IMR-90 (cell line): ENCODE data around the gene ADAT1. TPM values are rescaled to one million over a fixed set of nuclear protein-coding genes. Genes with fewer than 3 reads are reported as not detected.

Experiments
- ATAC-seq: fragments of 200-7000 bp; cut with Tn5 transposase; 2 replicates; pipeline ENCODE4 v1.9.1; 2020; ENCODE audit warnings: low read depth, mild to moderate bottlenecking, moderate library complexity
- BruUV-seq: library from RNA; stranded (reverse); fragments of 400-500 nt; replicated peaks from 2 replicates; lab custom pipeline; 2021; lab: Mats Ljungman, UMichigan
- CTCF ChIA-PET: fragments of 300-600 bp; formaldehyde crosslinking; extraction: SDS; loops from one replicate; lab custom pipeline; 2021; ENCODE audit warnings: antibody characterized with exemption; lab: Yijun Ruan, JAX
- POLR2A ChIA-PET: fragments of 300-600 bp; sonication (Branson Sonifier 250); formaldehyde crosslinking; loops from one replicate; lab custom pipeline; 2022; ENCODE audit warnings: antibody characterized with exemption; ENCODE audit not compliant: unreplicated experiment; lab: Charles Lee
- DNase-seq: peaks from one replicate; pipeline ENCODE4 v3.0.0; 2013
- H2AFZ ChIP-seq: replicated peaks from 2 replicates; pipeline ENCODE3; 2013; ENCODE audit warnings: low read length, mild to moderate bottlenecking; ENCODE audit not compliant: poor library complexity
- H2AK5ac ChIP-seq: 2 replicates; pipeline ENCODE4 v1.6.1; 2013; ENCODE audit warnings: low read depth, low read length, inconsistent platforms
- H2AK9ac ChIP-seq: replicated peaks from 2 replicates; pipeline ENCODE3; 2013; ENCODE audit warnings: mild to moderate bottlenecking, low read depth, low read length, moderate library complexity; ENCODE audit not compliant: poor library complexity
- H2BK120ac ChIP-seq: 2 replicates; pipeline ENCODE4 v1.6.1; 2013; ENCODE audit warnings: low read depth, low read length, inconsistent platforms
- H2BK15ac ChIP-seq: 3 replicates; pipeline ENCODE4 v1.6.1; 2013; ENCODE audit warnings: low read depth, low read length, inconsistent platforms
- H2BK20ac ChIP-seq: 2 replicates; pipeline ENCODE4 v1.6.1; 2013; ENCODE audit warnings: low read depth, mild to moderate bottlenecking, inconsistent platforms, low read length, moderate library complexity
- H2BK5ac ChIP-seq: 2 replicates; pipeline ENCODE4 v1.6.1; 2013; ENCODE audit warnings: mild to moderate bottlenecking, low read depth, low read length, inconsistent platforms; ENCODE audit not compliant: poor library complexity, severe bottlenecking
- H3K14ac ChIP-seq: replicated peaks from 2 replicates; pipeline ENCODE4 v1.6.1; 2013; ENCODE audit warnings: low read depth, low read length, inconsistent platforms
- H3K18ac ChIP-seq: 2 replicates; pipeline ENCODE4 v1.6.1; 2013; ENCODE audit warnings: low read depth, low read length, control low read depth
- H3K23ac ChIP-seq: 2 replicates; pipeline ENCODE4 v1.6.1; 2013; ENCODE audit warnings: low read depth, low read length, inconsistent platforms
- H3K27ac ChIP-seq: 2 replicates; pipeline ENCODE4 v1.5.1; 2013; ENCODE audit warnings: mild to moderate bottlenecking, control low read depth, low read length; ENCODE audit not compliant: insufficient read depth
- H3K27me3 ChIP-seq: 2 replicates; pipeline ENCODE4 v1.6.1; 2013; ENCODE audit warnings: low read length; ENCODE audit not compliant: control insufficient read depth, insufficient read depth
- H3K36me3 ChIP-seq: 2 replicates; pipeline ENCODE4 v1.6.1; 2013; ENCODE audit warnings: low read length, mixed read lengths; ENCODE audit not compliant: control insufficient read depth, insufficient read depth
- H3K4ac ChIP-seq: 2 replicates; pipeline ENCODE4 v1.6.1; 2013; ENCODE audit warnings: low read depth, low read length, inconsistent platforms
- H3K4me1 ChIP-seq: 2 replicates; pipeline ENCODE4 v1.6.1; 2013; ENCODE audit warnings: low read length, mixed read lengths; ENCODE audit not compliant: control insufficient read depth, insufficient read depth
- H3K4me2 ChIP-seq: 2 replicates; pipeline ENCODE4 v1.6.1; 2013; ENCODE audit warnings: low read depth, mild to moderate bottlenecking, control low read depth, low read length, moderate library complexity
- H3K4me3 ChIP-seq: 2 replicates; pipeline ENCODE4 v1.5.1; 2013; ENCODE audit warnings: low read depth, mild to moderate bottlenecking, control low read depth, low read length, moderate library complexity; ENCODE audit not compliant: insufficient read depth
- H3K56ac ChIP-seq: 2 replicates; pipeline ENCODE4 v1.6.1; 2013; ENCODE audit warnings: low read length, inconsistent platforms; ENCODE audit not compliant: insufficient read depth; ENCODE audit errors: extremely low read depth
- H3K79me1 ChIP-seq, 2 experiments: 2 replicates each; pipeline ENCODE4 v1.6.1; 2013; ENCODE audit warnings: low read length in 2 of 2, inconsistent platforms in 1 of 2, low read depth in 1 of 2
- H3K9ac ChIP-seq: 2 replicates; pipeline ENCODE4 v1.6.1; 2013; ENCODE audit warnings: low read depth, low read length, control low read depth
- H3K9me1 ChIP-seq: 2 replicates; pipeline ENCODE4 v1.6.1; 2013; ENCODE audit warnings: low read length, inconsistent platforms; ENCODE audit not compliant: insufficient read depth
- H3K9me3 ChIP-seq: 2 replicates; pipeline ENCODE4 v1.6.1; 2013; ENCODE audit warnings: low read length; ENCODE audit not compliant: control insufficient read depth, insufficient read depth
- H4K20me1 ChIP-seq: 2 replicates; pipeline ENCODE4 v1.6.1; 2013; ENCODE audit warnings: low read length, inconsistent platforms; ENCODE audit not compliant: insufficient read depth
- H4K5ac ChIP-seq: 2 replicates; pipeline ENCODE4 v1.6.1; 2013; ENCODE audit warnings: mild to moderate bottlenecking, low read depth, low read length, control low read depth
- H4K8ac ChIP-seq, 2 experiments: 2 replicates each; pipeline ENCODE4 v1.6.1; 2013; ENCODE audit warnings: low read depth in 2 of 2, low read length in 2 of 2, control low read depth in 1 of 2, inconsistent platforms in 1 of 2
- H4K91ac ChIP-seq: 2 replicates; pipeline ENCODE4 v1.6.1; 2013; ENCODE audit warnings: low read depth, low read length, inconsistent platforms; ENCODE audit not compliant: insufficient read depth
- BHLHE40 ChIP-seq: fragments of 150-350 bp; IDR thresholded peaks from 2 replicates; pipeline ENCODE4 v1.6.1; 2016; ENCODE audit warnings: mild to moderate bottlenecking, low read depth, low read length
- CEBPB ChIP-seq: IDR thresholded peaks from 2 replicates; pipeline ENCODE4 v1.6.1; 2012; ENCODE audit warnings: low read depth, low read length, improper control_type of control experiment
- ELK1 ChIP-seq: fragments of 150-350 bp; IDR thresholded peaks from 2 replicates; pipeline ENCODE4 v1.6.1; 2016; ENCODE audit warnings: low read depth, mild to moderate bottlenecking, low read length, moderate library complexity, borderline replicate concordance
- FOS ChIP-seq: fragments of 150-350 bp; IDR thresholded peaks from 2 replicates; pipeline ENCODE4 v1.6.1; 2016; ENCODE audit warnings: low read depth, low read length
- MXI1 ChIP-seq: IDR thresholded peaks from 2 replicates; pipeline ENCODE4 v1.6.1; 2012; ENCODE audit warnings: low read depth, mild to moderate bottlenecking, low read length, moderate library complexity, borderline replicate concordance
- RFX5 ChIP-seq: IDR thresholded peaks from 2 replicates; pipeline ENCODE4 v1.8.0; 2012; ENCODE audit warnings: low read depth, mild to moderate bottlenecking, low read length, moderate library complexity
- SMC3 ChIP-seq: fragments of 150-350 bp; IDR thresholded peaks from 2 replicates; pipeline ENCODE4 v1.6.1; 2016; ENCODE audit warnings: low read depth, mild to moderate bottlenecking, antibody characterized with exemption, low read length, moderate library complexity
- WGBS, 2 experiments: methylation state at CpG; one replicate each; pipeline versions ENCODE4 v1.1.5 to v1.1.7; 2013; ENCODE audit warnings: missing lambda C conversion rate in 2 of 2; ENCODE audit not compliant: insufficient read length in 1 of 2; ENCODE audit errors: extremely low coverage in 2 of 2; 5-methylcytosine and 5-hydroxymethylcytosine counted together
- dilution Hi-C: fragments of 300-500 bp; cut with HindIII; formaldehyde crosslinking; loops from one replicate; pipeline ENCODE4 v1.14.3; 2018; ENCODE audit warnings: low sequenced_read_pairs; ENCODE audit not compliant: unreplicated experiment
- in situ Hi-C: fragments of 300-500 bp; cut with MboI; formaldehyde crosslinking; loops from 3 replicates; pipeline ENCODE4 v1.14.3; 2019; ENCODE audit warnings: low sequenced_read_pairs, inconsistent platforms, mixed read lengths
- intact Hi-C: fragments of 100-400 bp; cut with micrococcal nuclease; formaldehyde crosslinking; loops from 2 replicates; pipeline ENCODE4 v1.10.0; 2022
- polyA plus RNA-seq, 3 experiments: library from polyadenylated mRNA; depleted of rRNA; stranded (reverse); fragments of >200 nt; gene quantifications; 2 replicates each; pipeline ENCODE4 v1.2.3, GENCODE V29; 2012; ENCODE audit warnings: low replicate concordance in 1 of 3
- total RNA-seq: library from RNA; depleted of rRNA; stranded (reverse); fragments of >200 nt; gene quantifications from 2 replicates; pipeline ENCODE4 v1.2.3, GENCODE V29; 2012

Gene ADAT1
- total and polyA plus RNA-seq, 2 of the 4 experiments (the other 2 are of a cell fraction): 22.7 to 52.9 TPM

- Histone ChIP-seq H2BK20ac (no peak overlapping the region), H3K9me1 (no peaks in the 10 kb centered on the region), H4K8ac (no peak overlapping the region), H2BK15ac (no peak overlapping the region), H2BK5ac (no peak overlapping the region), H3K9ac (no peak overlapping the region), H2BK120ac (no peak overlapping the region), H3K14ac (no peak overlapping the region), H3K4me1 (peaks cover 5% of the 10 kb centered on the region), H3K9me3 (no peaks in the 10 kb centered on the region), H2AK9ac (no peak overlapping the region), H3K27ac (no peak overlapping the region), H3K23ac (no peak overlapping the region), H4K5ac (no peak overlapping the region), H3K18ac (no peak overlapping the region), H2AFZ (no peak overlapping the region), H4K20me1 (no peaks in the 10 kb centered on the region), H3K4me3 (no peak overlapping the region), H2AK5ac (no peak overlapping the region), H3K4me2 (no peak overlapping the region), H4K91ac (no peak overlapping the region), H3K4ac (no peak overlapping the region), H3K27me3 (no peaks in the 10 kb centered on the region), H3K36me3 (peaks cover 41% of the 10 kb centered on the region), H3K56ac (no peak overlapping the region), H3K79me1 (peaks cover 13 to 23% of the 10 kb centered on the region in 2 experiments)
- ChIA-PET CTCF (no interaction called here), POLR2A (no interaction called here)
- in situ Hi-C loops: no loop called here
- intact Hi-C loops: loop anchor here (10.0 kb wide), 2 partner anchors 160 to 430 kb away; partner anchors contain the start of gene TMEM170A
- ATAC-seq (no peak), DNase-seq (peak; percentile 63)
- dilution Hi-C loops: no loop called here
- TF ChIP-seq RFX5 (no peak), BHLHE40 (no peak), SMC3 (no peak), FOS (peak; percentile 32; the same call in 1 of the 2 replicates), MXI1 (no peak), CEBPB (peak; percentile 92), ELK1 (no peak)
- WGBS, 2 experiments: no CpG with 5 or more reads among the region's 4 CpGs
- no TSS peak for BruUV-seq
Measured at GRCh38 chr16:75624921-75625334, 1.8 kb upstream of the ADAT1 start.
